K562 (cell line): ENCODE data around the gene DCAF7. TPM values are rescaled to one million over a fixed set of nuclear protein-coding genes. Genes with fewer than 3 reads are reported as not detected.

Experiments used
- ATF7 ChIP-seq: fragments of 450-650 bp; IDR thresholded peaks from 2 replicates; pipeline ENCODE4 v1.7.1; 2014; ENCODE audit warnings: mild to moderate bottlenecking, moderate library complexity
- BCOR ChIP-seq: fragments of 450-650 bp; IDR thresholded peaks from 2 replicates; pipeline ENCODE4 v1.6.1; 2016
- KHSRP ChIP-seq: fragments of 450-650 bp; IDR thresholded peaks from 2 replicates; pipeline ENCODE4 v1.6.1; 2017
- NFIC ChIP-seq: fragments of 450-650 bp; IDR thresholded peaks from 2 replicates; pipeline ENCODE4 v1.6.1; 2017; ENCODE audit warnings: mild to moderate bottlenecking, inconsistent platforms
- OTX1 ChIP-seq: fragments of 450-650 bp; formaldehyde crosslinking; IDR thresholded peaks from 2 replicates; pipeline ENCODE4 v1.4.0; 2022; ENCODE audit warnings: mild to moderate bottlenecking
- PHF21A ChIP-seq: fragments of 450-650 bp; IDR thresholded peaks from 2 replicates; pipeline ENCODE4 v1.6.1; 2017; ENCODE audit warnings: low read depth, borderline replicate concordance
- RB1 ChIP-seq: fragments of 450-650 bp; IDR thresholded peaks from 2 replicates; pipeline ENCODE4 v1.6.1; 2017; ENCODE audit warnings: low read depth, mild to moderate bottlenecking
- SMARCA4 ChIP-seq: fragments of 450-650 bp; IDR thresholded peaks from 2 replicates; pipeline ENCODE4 v1.6.1; 2016
- TOE1 ChIP-seq, 2 experiments: fragments of 450-650 bp in 1 of 2; sonication (generic) in 1 of 2; formaldehyde crosslinking in 1 of 2; IDR thresholded peaks; 2 replicates each; pipeline versions ENCODE4 v1.7.1 to v1.8.0; 2016 to 2022; ENCODE audit warnings: borderline replicate concordance in 2 of 2, mild to moderate bottlenecking in 2 of 2, antibody characterized with exemption in 1 of 2, inconsistent platforms in 1 of 2, low read depth in 1 of 2, missing genetic modification reagents in 1 of 2, moderate library complexity in 1 of 2
- XRCC4 ChIP-seq: IDR thresholded peaks from one replicate; pipeline ENCODE4 v1.6.1; 2011; ENCODE audit not compliant: insufficient read depth, insufficient read length; ENCODE audit errors: extremely low read depth
- ZKSCAN1 ChIP-seq: fragments of 150-350 bp; IDR thresholded peaks from 2 replicates; pipeline ENCODE4 v1.6.1; 2016; ENCODE audit warnings: low read depth, low read length
- ZNF24 ChIP-seq: fragments of 450-650 bp; IDR thresholded peaks from 2 replicates; pipeline ENCODE4 v1.6.1; 2016
- ZNF347 ChIP-seq: fragments of 450-650 bp; formaldehyde crosslinking; IDR thresholded peaks from 2 replicates; pipeline ENCODE4 v1.4.0; 2020; ENCODE audit warnings: low read depth, mild to moderate bottlenecking, moderate library complexity
- ZNF57 ChIP-seq: fragments of 450-650 bp; formaldehyde crosslinking; IDR thresholded peaks from 2 replicates; pipeline ENCODE4 v1.4.0; 2020; ENCODE audit warnings: mild to moderate bottlenecking, moderate library complexity
- ZNF696 ChIP-seq: fragments of 250-450 bp; sonication (Bioruptor Pico); conservative IDR thresholded peaks from 2 replicates; pipeline ENCODE4 v1.4.0; 2020; ENCODE audit warnings: mild to moderate bottlenecking, moderate library complexity
- ZNF699 ChIP-seq: fragments of 250-450 bp; sonication (Bioruptor Pico); IDR thresholded peaks from 2 replicates; pipeline ENCODE4 v1.8.0; 2021; ENCODE audit warnings: mild to moderate bottlenecking, moderate library complexity; ENCODE audit not compliant: insufficient replicate concordance
- ZSCAN29 ChIP-seq: fragments of 450-650 bp; IDR thresholded peaks from 2 replicates; pipeline ENCODE4 v1.6.1; 2017
- polyA plus RNA-seq, 8 experiments: library from polyadenylated mRNA; depleted of rRNA in 4 of 8; stranded (reverse) in 5 of 8; unstranded in 3 of 8; fragments of >200 nt; fragmentation: Nextera tagmentation in 2 of 8; fragmentation: Illumina TruSeq in 1 of 8; extraction: Ambion mirVana in 2 of 8; extraction: Trizol in 1 of 8; gene quantifications; 2 replicates each; pipeline versions ENCODE4 v1.2.1 to v1.2.3, GENCODE V29; 2011 to 2014; ENCODE audit warnings: inconsistent platforms in 1 of 8, missing spikeins in 1 of 8
- total RNA-seq, 7 experiments: library from RNA; depleted of rRNA in 6 of 7; stranded (reverse); fragments of >200 nt in 6 of 7; fragmentation: Illumina TruSeq in 2 of 7; extraction: Trizol in 2 of 7; gene quantifications; 2 replicates each; pipeline versions ENCODE4 v1.2.1 to v1.2.3, GENCODE V29; 2011 to 2021; ENCODE audit warnings: low replicate concordance in 1 of 7
- TF ChIP-seq, protein P1 (sequence below), 2 experiments: fragments of 450-650 bp in 1 of 2; sonication (generic) in 1 of 2; formaldehyde crosslinking in 1 of 2; IDR thresholded peaks; 2 replicates each; pipeline versions ENCODE4 v1.7.1 to v1.9.0; 2016 to 2022; ENCODE audit warnings: inconsistent platforms in 1 of 2, mild to moderate bottlenecking in 1 of 2, missing genetic modification reagents in 1 of 2
- TF ChIP-seq, protein P2 (sequence below): fragments of 450-650 bp; conservative IDR thresholded peaks from 2 replicates; pipeline ENCODE4 v1.6.1; 2016; ENCODE audit warnings: missing genetic modification characterization, low read depth, mild to moderate bottlenecking, missing compliant biosample characterization, moderate library complexity
- TF ChIP-seq, protein P3 (sequence below): sonication (generic); formaldehyde crosslinking; IDR thresholded peaks from 2 replicates; pipeline ENCODE4 v1.8.0; 2022; ENCODE audit warnings: mild to moderate bottlenecking, missing genetic modification reagents

The DCAF7 gene
- total and polyA plus RNA-seq, 9 of the 15 experiments (the other 6 are each of a cell fraction or from before 2014, with no cell fraction given), result 30.8 to 123 (median 40.2) TPM

DNA sequence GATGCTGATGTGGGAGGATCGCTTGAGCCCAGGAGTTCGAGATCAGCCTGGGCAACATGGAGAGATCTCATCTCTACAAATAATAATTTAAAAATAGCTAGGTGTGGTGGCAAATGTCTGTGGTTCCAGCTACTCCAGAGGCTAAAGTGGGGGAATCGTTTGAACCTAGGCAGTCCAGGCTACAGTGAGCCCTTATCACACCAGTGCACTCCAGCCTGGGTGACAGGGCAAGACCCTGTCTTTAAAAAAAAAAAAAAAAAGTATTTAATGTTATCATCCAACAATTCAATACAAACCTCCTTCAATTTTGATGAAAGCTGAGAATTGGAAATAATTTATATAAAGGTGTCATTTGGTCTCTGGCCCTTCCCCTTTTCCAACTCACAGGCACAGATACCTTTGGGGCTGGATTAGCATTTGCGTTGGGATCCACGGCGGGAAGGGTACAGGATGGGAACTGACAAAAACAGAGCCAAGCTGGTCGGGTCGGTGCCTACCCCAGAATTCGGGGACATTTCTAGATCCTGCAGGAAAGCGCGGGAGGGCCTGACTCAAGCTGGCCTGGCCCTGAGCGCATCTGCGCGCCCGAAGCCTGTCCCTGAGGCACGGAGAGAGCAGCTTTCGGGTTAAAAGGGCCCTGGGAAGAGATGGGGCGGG, 860 bp upstream of the DCAF7 start (continued):
- no peak for TF ChIP-seq ZNF699
- TF ChIP-seq OTX1 (CRISPR knock-in tag), result no peak
- TF ChIP-seq ZNF696, result no peak
- TF ChIP-seq ZNF57 (CRISPR knock-in tag), result no peak
- TF ChIP-seq ZNF347, result no peak
- TF ChIP-seq, protein P1, sequence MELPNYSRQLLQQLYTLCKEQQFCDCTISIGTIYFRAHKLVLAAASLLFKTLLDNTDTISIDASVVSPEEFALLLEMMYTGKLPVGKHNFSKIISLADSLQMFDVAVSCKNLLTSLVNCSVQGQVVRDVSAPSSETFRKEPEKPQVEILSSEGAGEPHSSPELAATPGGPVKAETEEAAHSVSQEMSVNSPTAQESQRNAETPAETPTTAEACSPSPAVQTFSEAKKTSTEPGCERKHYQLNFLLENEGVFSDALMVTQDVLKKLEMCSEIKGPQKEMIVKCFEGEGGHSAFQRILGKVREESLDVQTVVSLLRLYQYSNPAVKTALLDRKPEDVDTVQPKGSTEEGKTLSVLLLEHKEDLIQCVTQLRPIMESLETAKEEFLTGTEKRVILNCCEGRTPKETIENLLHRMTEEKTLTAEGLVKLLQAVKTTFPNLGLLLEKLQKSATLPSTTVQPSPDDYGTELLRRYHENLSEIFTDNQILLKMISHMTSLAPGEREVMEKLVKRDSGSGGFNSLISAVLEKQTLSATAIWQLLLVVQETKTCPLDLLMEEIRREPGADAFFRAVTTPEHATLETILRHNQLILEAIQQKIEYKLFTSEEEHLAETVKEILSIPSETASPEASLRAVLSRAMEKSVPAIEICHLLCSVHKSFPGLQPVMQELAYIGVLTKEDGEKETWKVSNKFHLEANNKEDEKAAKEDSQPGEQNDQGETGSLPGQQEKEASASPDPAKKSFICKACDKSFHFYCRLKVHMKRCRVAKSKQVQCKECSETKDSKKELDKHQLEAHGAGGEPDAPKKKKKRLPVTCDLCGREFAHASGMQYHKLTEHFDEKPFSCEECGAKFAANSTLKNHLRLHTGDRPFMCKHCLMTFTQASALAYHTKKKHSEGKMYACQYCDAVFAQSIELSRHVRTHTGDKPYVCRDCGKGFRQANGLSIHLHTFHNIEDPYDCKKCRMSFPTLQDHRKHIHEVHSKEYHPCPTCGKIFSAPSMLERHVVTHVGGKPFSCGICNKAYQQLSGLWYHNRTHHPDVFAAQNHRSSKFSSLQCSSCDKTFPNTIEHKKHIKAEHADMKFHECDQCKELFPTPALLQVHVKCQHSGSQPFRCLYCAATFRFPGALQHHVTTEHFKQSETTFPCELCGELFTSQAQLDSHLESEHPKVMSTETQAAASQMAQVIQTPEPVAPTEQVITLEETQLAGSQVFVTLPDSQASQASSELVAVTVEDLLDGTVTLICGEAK (IDR thresholded peaks at IDR 0.05), result no peak
- TF ChIP-seq, protein P1 (CRISPR knock-in tag; IDR thresholded peaks at IDR 0.05), result no peak
- TF ChIP-seq, protein P2, sequence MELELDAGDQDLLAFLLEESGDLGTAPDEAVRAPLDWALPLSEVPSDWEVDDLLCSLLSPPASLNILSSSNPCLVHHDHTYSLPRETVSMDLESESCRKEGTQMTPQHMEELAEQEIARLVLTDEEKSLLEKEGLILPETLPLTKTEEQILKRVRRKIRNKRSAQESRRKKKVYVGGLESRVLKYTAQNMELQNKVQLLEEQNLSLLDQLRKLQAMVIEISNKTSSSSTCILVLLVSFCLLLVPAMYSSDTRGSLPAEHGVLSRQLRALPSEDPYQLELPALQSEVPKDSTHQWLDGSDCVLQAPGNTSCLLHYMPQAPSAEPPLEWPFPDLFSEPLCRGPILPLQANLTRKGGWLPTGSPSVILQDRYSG (tag), result no peak; the same call in 1 of the 2 replicates
- TF ChIP-seq RB1, result no peak
- no peak for TF ChIP-seq KHSRP
- TF ChIP-seq ZNF24, result no peak
- no peak for TF ChIP-seq ZSCAN29
- no peak for TF ChIP-seq PHF21A
- no peak for TF ChIP-seq NFIC
- no peak for TF ChIP-seq ATF7
- TF ChIP-seq TOE1 (IDR thresholded peaks at IDR 0.05; ENCODE audit: borderline replicate concordance), result no peak
- no peak for TF ChIP-seq TOE1 (CRISPR knock-in tag; IDR thresholded peaks at IDR 0.05; ENCODE audit: borderline replicate concordance, low read depth)
- 0 out of 2 replicates have a peak, but pooled peaks have one; percentile 34 for TF ChIP-seq SMARCA4
- TF ChIP-seq ZKSCAN1, result no peak
- TF ChIP-seq XRCC4, result no peak
- TF ChIP-seq, protein P3, sequence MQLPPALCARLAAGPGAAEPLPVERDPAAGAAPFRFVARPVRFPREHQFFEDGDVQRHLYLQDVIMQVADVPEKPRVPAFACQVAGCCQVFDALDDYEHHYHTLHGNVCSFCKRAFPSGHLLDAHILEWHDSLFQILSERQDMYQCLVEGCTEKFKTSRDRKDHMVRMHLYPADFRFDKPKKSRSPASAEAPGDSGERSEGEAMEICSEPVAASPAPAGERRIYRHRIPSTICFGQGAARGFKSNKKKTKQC (CRISPR knock-in tag), result no peak; the same call in 1 of the 2 replicates
- TF ChIP-seq BCOR, result 0 out of 2 replicates have a peak, but pooled peaks have one; percentile 1
